H1 (cell line): ENCODE measurements around the gene ABCG1. TPM values are rescaled to one million over a fixed set of nuclear protein-coding genes. Genes with fewer than 3 reads are reported as not detected.

Source experiments
- CTCF ChIA-PET: fragments of 300-600 bp; sonication (Branson Sonifier 250); formaldehyde crosslinking; loops from one replicate; lab custom pipeline; 2021; ENCODE audit not compliant: partially characterized antibody; lab: Charles Lee
- POLR2A ChIA-PET: fragments of 300-600 bp; sonication (Branson Sonifier 250); formaldehyde crosslinking; loops from one replicate; lab custom pipeline; 2021; ENCODE audit warnings: inconsistent platforms; ENCODE audit not compliant: partially characterized antibody; lab: Charles Lee
- DNase-seq, 2 experiments: peaks; one replicate each; pipeline versions ENCODE4 v3.0.0 to v3.0.0-alpha.2; 2010 to 2022; ENCODE audit warnings: low spot score in 2 of 2, low read depth in 1 of 2, mixed read lengths in 1 of 2
- FAIRE-seq: peaks from 2 replicates; lab custom pipeline; 2011; peaks lifted over from hg19 to GRCh38; lab: Jason Lieb, UNC
- H2AFZ ChIP-seq: 2 replicates; pipeline ENCODE4 v1.8.1; 2012; ENCODE audit warnings: low read length, inconsistent platforms
- H2AK5ac ChIP-seq: 2 replicates; pipeline ENCODE4 v1.6.1; 2013; ENCODE audit warnings: low read depth, low read length
- H2BK120ac ChIP-seq: replicated peaks from 2 replicates; pipeline ENCODE3; 2013; ENCODE audit warnings: low read depth, low read length, inconsistent platforms
- H2BK12ac ChIP-seq: 2 replicates; pipeline ENCODE4 v1.6.1; 2013; ENCODE audit warnings: low read depth, low read length
- H2BK15ac ChIP-seq: 2 replicates; pipeline ENCODE4 v1.6.1; 2013; ENCODE audit warnings: low read length
- H2BK20ac ChIP-seq: 2 replicates; pipeline ENCODE4 v1.6.1; 2013; ENCODE audit warnings: low read length
- H2BK5ac ChIP-seq: 2 replicates; pipeline ENCODE4 v1.6.1; 2013; ENCODE audit warnings: low read depth, low read length
- H3K14ac ChIP-seq: 2 replicates; pipeline ENCODE4 v1.6.1; 2013; ENCODE audit warnings: inconsistent platforms; ENCODE audit not compliant: insufficient read length
- H3K18ac ChIP-seq: 2 replicates; pipeline ENCODE4 v1.6.1; 2013; ENCODE audit warnings: low read length; ENCODE audit errors: extremely low read depth
- H3K23ac ChIP-seq: 2 replicates; pipeline ENCODE4 v1.6.1; 2013; ENCODE audit warnings: inconsistent platforms; ENCODE audit not compliant: insufficient read length
- H3K23me2 ChIP-seq: 2 replicates; pipeline ENCODE4 v1.6.1; 2013; ENCODE audit warnings: low read depth, low read length
- H3K27ac ChIP-seq: 2 replicates; pipeline ENCODE4 v1.6.1; 2011; ENCODE audit warnings: low read depth, low read length, inconsistent platforms
- H3K27me3 ChIP-seq, 4 experiments: replicated peaks in 1 of 4; 1 replicate in 1 of 4; 2 replicates in 3 of 4; pipeline versions ENCODE4 v1.6.1 to v1.8.1; 2011 to 2013; ENCODE audit warnings: low read length in 3 of 4, mild to moderate bottlenecking in 3 of 4, inconsistent platforms in 2 of 4, mixed read lengths in 2 of 4, moderate library complexity in 1 of 4; ENCODE audit not compliant: control insufficient read depth in 3 of 4, insufficient read depth in 3 of 4; ENCODE audit errors: extremely low read depth in 1 of 4
- H3K36me3 ChIP-seq, 4 experiments: 2 replicates each; pipeline versions ENCODE4 v1.6.1 to v1.8.1; 2011 to 2013; ENCODE audit warnings: mild to moderate bottlenecking in 4 of 4, low read length in 3 of 4, moderate library complexity in 2 of 4, control low read depth in 1 of 4, inconsistent platforms in 1 of 4; ENCODE audit not compliant: insufficient read depth in 4 of 4, control insufficient read depth in 2 of 4
- H3K4ac ChIP-seq: replicated peaks from 2 replicates; pipeline ENCODE3; 2013; ENCODE audit warnings: low read length, low read depth, mixed read lengths, inconsistent platforms; ENCODE audit not compliant: insufficient read length
- H3K4me1 ChIP-seq, 4 experiments: replicated peaks in 1 of 4; 1 replicate in 1 of 4; 2 replicates in 3 of 4; pipeline versions ENCODE4 v1.6.1 to v1.8.1; 2011 to 2013; ENCODE audit warnings: low read length in 3 of 4, inconsistent platforms in 2 of 4, mixed read lengths in 1 of 4; ENCODE audit not compliant: insufficient read depth in 4 of 4, control insufficient read depth in 3 of 4
- H3K4me2 ChIP-seq, 2 experiments: 2 replicates each; pipeline versions ENCODE4 v1.6.1 to v1.8.1; 2011 to 2013; ENCODE audit warnings: low read depth in 2 of 2, low read length in 2 of 2, control low read depth in 1 of 2, inconsistent platforms in 1 of 2, mild to moderate bottlenecking in 1 of 2; ENCODE audit not compliant: insufficient read depth in 1 of 2
- H3K4me3 ChIP-seq, 4 experiments: fragments of 200-600, 300-600 bp in 1 of 4; sonication (generic), shearing (Covaris generic), sonication (Bioruptor Twin) in 1 of 4; 2 replicates each; pipeline versions ENCODE4 v1.5.1 to v1.8.1; 2011 to 2016; ENCODE audit warnings: low read length in 4 of 4, low read depth in 3 of 4, control low read depth in 2 of 4, inconsistent platforms in 2 of 4, mild to moderate bottlenecking in 2 of 4, mixed read lengths in 1 of 4, moderate library complexity in 1 of 4; ENCODE audit not compliant: insufficient read depth in 2 of 4; ENCODE audit errors: extremely low read depth in 1 of 4
- H3K56ac ChIP-seq: replicated peaks from 2 replicates; pipeline ENCODE3; 2013; ENCODE audit warnings: low read depth, mild to moderate bottlenecking, mixed read lengths, low read length, inconsistent platforms; ENCODE audit not compliant: insufficient read length
- H3K79me1 ChIP-seq: 2 replicates; pipeline ENCODE4 v1.6.1; 2013; ENCODE audit warnings: low read depth, low read length, control low read depth
- H3K79me2 ChIP-seq, 2 experiments: 2 replicates each; pipeline versions ENCODE4 v1.6.1 to v1.8.1; 2012 to 2013; ENCODE audit warnings: low read length in 2 of 2, mild to moderate bottlenecking in 2 of 2, inconsistent platforms in 1 of 2; ENCODE audit not compliant: insufficient read depth in 2 of 2, control insufficient read depth in 1 of 2
- H3K9ac ChIP-seq, 4 experiments: replicated peaks in 1 of 4; 1 replicate in 1 of 4; 2 replicates in 3 of 4; pipeline versions ENCODE4 v1.6.1 to v1.8.1; 2011 to 2013; ENCODE audit warnings: low read depth in 3 of 4, low read length in 3 of 4, control low read depth in 2 of 4, mild to moderate bottlenecking in 2 of 4, moderate library complexity in 2 of 4, inconsistent platforms in 1 of 4; ENCODE audit errors: extremely low read depth in 1 of 4
- H3K9me3 ChIP-seq, 2 experiments: 2 replicates each; pipeline versions ENCODE4 v1.6.1 to v1.8.1; 2012 to 2013; ENCODE audit warnings: mild to moderate bottlenecking in 2 of 2, moderate library complexity in 2 of 2, control low read depth in 1 of 2, inconsistent platforms in 1 of 2, low read depth in 1 of 2, low read length in 1 of 2, mixed read lengths in 1 of 2; ENCODE audit not compliant: insufficient read depth in 2 of 2
- H4K20me1 ChIP-seq, 2 experiments: replicated peaks in 1 of 2; 2 replicates each; pipeline versions ENCODE3 to v1.8.1; 2011 to 2013; ENCODE audit warnings: inconsistent platforms in 2 of 2, low read length in 2 of 2, mild to moderate bottlenecking in 1 of 2; ENCODE audit not compliant: insufficient read depth in 2 of 2, control insufficient read depth in 1 of 2
- H4K5ac ChIP-seq: 2 replicates; pipeline ENCODE4 v1.6.1; 2013; ENCODE audit warnings: low read length, low read depth, mixed read lengths, inconsistent platforms; ENCODE audit not compliant: insufficient read length
- H4K8ac ChIP-seq: 2 replicates; pipeline ENCODE4 v1.8.0; 2013; ENCODE audit warnings: mild to moderate bottlenecking, moderate library complexity, low read length, inconsistent platforms; ENCODE audit not compliant: insufficient read depth; ENCODE audit errors: extremely low read depth
- H4K91ac ChIP-seq: replicated peaks from 2 replicates; pipeline ENCODE3; 2013; ENCODE audit warnings: low read length, mixed read lengths, inconsistent platforms; ENCODE audit not compliant: insufficient read length
- CBX5 ChIP-seq: fragments of 300-800, 300-1000 bp; sonication (generic); IDR thresholded peaks from 2 replicates; pipeline ENCODE4 v1.7.1; 2016; ENCODE audit warnings: antibody characterized with exemption, low read length, low read depth
- CHD1 ChIP-seq: IDR thresholded peaks from 2 replicates; pipeline ENCODE4 v1.6.1; 2012; ENCODE audit warnings: low read depth, low read length, improper control_type of control experiment
- NANOG ChIP-seq: IDR thresholded peaks from 2 replicates; pipeline ENCODE4 v1.6.1; 2011; ENCODE audit warnings: low read length, low read depth, mild to moderate bottlenecking, inconsistent platforms; ENCODE audit not compliant: insufficient read depth, poor library complexity, severe bottlenecking
- RBBP5 ChIP-seq: IDR thresholded peaks from 2 replicates; pipeline ENCODE4 v1.7.1; 2012; ENCODE audit warnings: low read depth, mild to moderate bottlenecking, inconsistent platforms, low read length, moderate library complexity, borderline replicate concordance
- TAF1 ChIP-seq: IDR thresholded peaks from 2 replicates; pipeline ENCODE4 v1.6.1; 2011; ENCODE audit warnings: mild to moderate bottlenecking, low read depth, low read length
- WGBS, 2 experiments: shearing (Covaris generic) in 1 of 2; methylation state at CpG; one replicate each; pipeline versions ENCODE4 v1.1.6 to v1.1.7; 2013 to 2015; ENCODE audit warnings: low lambda C conversion rate in 2 of 2, mixed read lengths in 2 of 2, inconsistent platforms in 1 of 2, low coverage in 1 of 2, missing lambda C conversion rate in 1 of 2; ENCODE audit not compliant: insufficient replicate concordance in 2 of 2, insufficient coverage in 1 of 2, insufficient read length in 1 of 2; ENCODE audit errors: extremely low coverage in 1 of 2, missing lambda C conversion rate in 1 of 2; 5-methylcytosine and 5-hydroxymethylcytosine counted together
- polyA plus RNA-seq, 7 experiments: library from polyadenylated mRNA; depleted of rRNA in 3 of 7; stranded (reverse) in 5 of 7; unstranded in 2 of 7; fragments of >200 nt in 5 of 7; fragments of 200-250 nt in 2 of 7; gene quantifications; 1 replicate in 5 of 7; 2 replicates in 1 of 7; 4 replicates in 1 of 7; pipeline versions ENCODE4 v1.2.1 to v1.2.3, GENCODE V29; 2011 to 2013; ENCODE audit warnings: missing spikeins in 2 of 7, mixed read lengths in 2 of 7
- total RNA-seq: library from RNA; stranded (reverse); fragmentation: NEBNext Ultra II Directional; extraction: Animal tissue kit (Norgen Biotek cat#: 25700); gene quantifications from 2 replicates; pipeline ENCODE4 v1.2.1, GENCODE V29; 2021

Gene ABCG1
- total and polyA plus RNA-seq, 2 of the 8 experiments (the other 6 are each of a cell fraction or from before 2014, with no cell fraction given) = 2.1 to 4.0 TPM

DNA sequence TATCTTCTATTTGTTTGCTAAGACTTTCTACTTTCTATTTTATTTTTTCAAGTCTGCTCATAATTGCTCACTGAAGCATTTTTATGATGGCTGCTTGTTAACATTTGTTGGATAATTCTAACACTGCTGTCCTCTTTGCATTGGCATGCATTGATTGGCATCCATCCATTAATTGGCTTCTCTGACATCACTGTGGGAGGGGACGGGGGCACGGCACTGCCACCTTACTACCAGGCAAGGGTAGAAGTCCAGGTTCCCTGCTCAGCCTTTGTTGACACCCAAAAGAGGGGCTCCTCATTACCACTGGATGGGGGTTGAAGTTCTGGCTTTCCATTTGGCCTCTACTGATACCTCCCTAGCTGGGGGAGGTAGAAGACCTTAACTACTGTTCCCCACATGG, 11.5 kb upstream of the ABCG1 start:
- 82% methylated on average over 2 of the region's 2 CpGs; no CpG with 5 or more reads in 1 of the 2 experiments for WGBS, 2 experiments
- no peak for TF ChIP-seq CHD1
- TF ChIP-seq CBX5 = no peak
- no peak for TF ChIP-seq RBBP5
- TF ChIP-seq TAF1 = no peak
- no peak for TF ChIP-seq NANOG
- TF ChIP-seq, all 59 proteins: peak for 0
- no peak overlapping the region for H3K14ac ChIP-seq
- H2BK120ac ChIP-seq = no peak overlapping the region
- no peak overlapping the region for H2BK15ac ChIP-seq
- H3K27ac ChIP-seq = no peak overlapping the region
- no peak overlapping the region for H2BK5ac ChIP-seq
- H4K20me1 ChIP-seq = no peaks in the 10 kb centered on the region
- FAIRE-seq (no peak), DNase-seq (no peak)
- no peak overlapping the region for H4K8ac ChIP-seq
- no peak overlapping the region for H3K4ac ChIP-seq
- H3K36me3 ChIP-seq = no peaks in the 10 kb centered on the region
- CTCF ChIA-PET = interaction anchor here (1.9 kb wide), 1 partner anchor 52 kb away, joined by 6 read pairs; no protein-coding TSS in a partner anchor
- H3K9me3 ChIP-seq = no peaks in the 10 kb centered on the region
- H3K4me1 ChIP-seq = peaks cover 0 to 6% (median 0%) of the 10 kb centered on the region in 4 experiments; a peak in 2 of 7 replicates
- no peak overlapping the region for H3K18ac ChIP-seq
- H3K79me1 ChIP-seq = no peaks in the 10 kb centered on the region
- H2AK5ac ChIP-seq = no peak overlapping the region
- no peak overlapping the region for H2BK20ac ChIP-seq
- H2BK12ac ChIP-seq = no peak overlapping the region
- H3K4me2 ChIP-seq = no peak overlapping the region
- no peak overlapping the region for H3K56ac ChIP-seq
- no peak overlapping the region for H2AFZ ChIP-seq
- H3K23ac ChIP-seq = no peak overlapping the region
- no peak overlapping the region for H3K9ac ChIP-seq
- POLR2A ChIA-PET = no interaction called here
- no peak overlapping the region for H4K91ac ChIP-seq
- no peak overlapping the region for H4K5ac ChIP-seq
- H3K4me3 ChIP-seq = no peak overlapping the region
- H3K27me3 ChIP-seq = no peaks in the 10 kb centered on the region; a peak in 1 of 7 replicates
- no peaks in the 10 kb centered on the region for H3K79me2 ChIP-seq
- no peaks in the 10 kb centered on the region for H3K23me2 ChIP-seq
